ENCODE measurements around the gene NKX1-2. TPM values are rescaled to one million over a fixed set of nuclear protein-coding genes. Genes with fewer than 3 reads are reported as not detected.

NKX1-2 gene
- total and polyA plus RNA-seq, 2 experiments from 2014 or later: 9.8 to 39.4 TPM

DNA sequence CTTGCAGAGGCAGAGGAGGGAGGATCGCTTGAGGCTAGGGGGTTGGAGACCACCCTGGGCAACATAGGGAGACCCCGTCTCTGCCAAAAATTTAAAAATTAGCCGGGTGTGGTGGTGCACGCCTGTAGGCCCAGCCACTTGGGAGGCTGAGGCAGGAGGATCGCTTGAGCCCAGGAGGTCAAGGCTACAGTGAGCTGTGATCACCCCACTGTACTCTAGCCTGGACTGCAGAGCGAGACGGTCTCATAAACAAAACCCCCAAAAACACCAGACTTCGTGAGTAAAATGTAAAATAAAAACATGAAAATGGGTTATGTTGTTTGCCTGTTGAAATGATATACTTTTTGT, 12.5 kb upstream of the NKX1-2 start (continued):
- TF ChIP-seq, protein P1, sequence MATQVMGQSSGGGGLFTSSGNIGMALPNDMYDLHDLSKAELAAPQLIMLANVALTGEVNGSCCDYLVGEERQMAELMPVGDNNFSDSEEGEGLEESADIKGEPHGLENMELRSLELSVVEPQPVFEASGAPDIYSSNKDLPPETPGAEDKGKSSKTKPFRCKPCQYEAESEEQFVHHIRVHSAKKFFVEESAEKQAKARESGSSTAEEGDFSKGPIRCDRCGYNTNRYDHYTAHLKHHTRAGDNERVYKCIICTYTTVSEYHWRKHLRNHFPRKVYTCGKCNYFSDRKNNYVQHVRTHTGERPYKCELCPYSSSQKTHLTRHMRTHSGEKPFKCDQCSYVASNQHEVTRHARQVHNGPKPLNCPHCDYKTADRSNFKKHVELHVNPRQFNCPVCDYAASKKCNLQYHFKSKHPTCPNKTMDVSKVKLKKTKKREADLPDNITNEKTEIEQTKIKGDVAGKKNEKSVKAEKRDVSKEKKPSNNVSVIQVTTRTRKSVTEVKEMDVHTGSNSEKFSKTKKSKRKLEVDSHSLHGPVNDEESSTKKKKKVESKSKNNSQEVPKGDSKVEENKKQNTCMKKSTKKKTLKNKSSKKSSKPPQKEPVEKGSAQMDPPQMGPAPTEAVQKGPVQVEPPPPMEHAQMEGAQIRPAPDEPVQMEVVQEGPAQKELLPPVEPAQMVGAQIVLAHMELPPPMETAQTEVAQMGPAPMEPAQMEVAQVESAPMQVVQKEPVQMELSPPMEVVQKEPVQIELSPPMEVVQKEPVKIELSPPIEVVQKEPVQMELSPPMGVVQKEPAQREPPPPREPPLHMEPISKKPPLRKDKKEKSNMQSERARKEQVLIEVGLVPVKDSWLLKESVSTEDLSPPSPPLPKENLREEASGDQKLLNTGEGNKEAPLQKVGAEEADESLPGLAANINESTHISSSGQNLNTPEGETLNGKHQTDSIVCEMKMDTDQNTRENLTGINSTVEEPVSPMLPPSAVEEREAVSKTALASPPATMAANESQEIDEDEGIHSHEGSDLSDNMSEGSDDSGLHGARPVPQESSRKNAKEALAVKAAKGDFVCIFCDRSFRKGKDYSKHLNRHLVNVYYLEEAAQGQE (IDR thresholded peaks at IDR 0.05; ENCODE audit: unreplicated experiment): no peak
- no peak for TF ChIP-seq ZNF331 (CRISPR knock-in tag; IDR thresholded peaks at IDR 0.05; ENCODE audit: low read depth)
- TF ChIP-seq EZH2phosphoT487 (IDR thresholded peaks at IDR 0.05; ENCODE audit: unreplicated experiment): no peak
- TF ChIP-seq JUNB (IDR thresholded peaks at IDR 0.05; ENCODE audit: unreplicated experiment): no peak
- TF ChIP-seq CREB1 (CRISPR knock-in tag; IDR thresholded peaks at IDR 0.05; ENCODE audit: low read depth): no peak
- TF ChIP-seq CTCF (conservative IDR thresholded peaks at IDR 0.05; ENCODE audit: low read depth in 2 of 2): no peak
- no peak for TF ChIP-seq POLR2AphosphoS5 (IDR thresholded peaks at IDR 0.05; ENCODE audit: low read depth)
- no peak for TF ChIP-seq NANOG (IDR thresholded peaks at IDR 0.05; ENCODE audit: borderline replicate concordance)

DNA sequence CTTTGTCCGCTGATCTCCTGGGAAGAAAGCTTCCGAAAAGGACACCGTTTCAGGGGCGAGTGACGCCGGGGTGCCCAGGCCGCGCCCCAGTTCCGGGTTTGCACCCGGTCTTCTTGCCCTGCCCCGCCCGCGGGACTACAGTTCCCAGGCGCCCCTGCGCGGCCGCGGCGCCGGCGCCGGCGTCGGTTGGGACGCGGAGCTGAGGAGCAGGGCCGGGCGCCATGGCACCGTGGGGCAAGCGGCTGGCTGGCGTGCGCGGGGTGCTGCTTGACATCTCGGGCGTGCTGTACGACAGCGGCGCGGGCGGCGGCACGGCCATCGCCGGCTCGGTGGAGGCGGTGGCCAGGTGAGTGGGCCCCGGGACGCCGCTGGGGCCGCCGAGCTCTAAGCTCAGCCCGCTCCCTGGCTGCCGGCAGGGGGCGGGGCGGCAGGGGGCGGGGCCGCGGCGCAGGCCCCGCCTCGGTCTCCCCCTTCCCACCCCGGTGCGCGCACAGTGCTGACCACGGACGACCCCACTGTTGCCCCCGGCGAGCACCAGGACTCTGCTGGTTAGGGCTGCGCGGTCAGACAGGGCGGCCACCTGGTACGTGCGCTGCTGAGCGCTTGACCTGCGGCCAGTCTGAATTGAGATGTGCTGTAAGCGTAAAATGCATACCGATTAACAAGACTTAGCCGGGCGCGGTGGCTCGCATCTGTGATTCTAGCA, 12.0 kb upstream of the NKX1-2 start, which contains the start of gene LHPP:
Gene LHPP (plus strand): TSS at position 182 of the 706 bp plus-strand sequence. CDS start 40 bp downstream, at position 222.
- H3K27me3 Mint-ChIP-seq (ENCODE audit: insufficient read depth, low read depth, poor library complexity): peaks cover 18% of the 10 kb centered on the region
- ATAC-seq: peak; percentile 88
- Histone ChIP-seq H2AFZ (peak within 1 kb of the TSS; percentile 92), H3K27me3 (ENCODE audit: insufficient read depth) (no peaks in the 10 kb centered on the region), H3K9me2 (ENCODE audit: insufficient read depth) (no peaks in the 10 kb centered on the region), H3K36me3 (ENCODE audit: insufficient read depth) (peaks cover 4% of the 10 kb centered on the region; the same call in 1 of the 2 replicates), H3K4me1 (ENCODE audit: insufficient read depth) (peaks cover 57% of the 10 kb centered on the region), H3K4me2 (peak within 1 kb of the TSS; percentile 83), H3K27ac (ENCODE audit: low read depth) (0 out of 2 replicates have a peak within 1 kb of the TSS, but pooled peaks have one; percentile 50), H3K4me3 (peak within 1 kb of the TSS; percentile 70), H3F3A (replicated peaks; ENCODE audit: low read depth) (peaks cover 19% of the 10 kb centered on the region), H4K20me1 (replicated peaks; ENCODE audit: insufficient read depth) (no peaks in the 10 kb centered on the region), H3K79me2 (replicated peaks; ENCODE audit: insufficient read depth) (peaks cover 18% of the 10 kb centered on the region)
- DNase-seq (ENCODE audit: low spot score): peak; percentile 89
- H3K36me3 Mint-ChIP-seq (ENCODE audit: low read depth): peaks cover 15% of the 10 kb centered on the region
- H3K27ac Mint-ChIP-seq: peak within 1 kb of the TSS; percentile 85
- H3K4me3 Mint-ChIP-seq: peak within 1 kb of the TSS; percentile 87
- peaks cover 51% of the 10 kb centered on the region for H3K4me1 Mint-ChIP-seq
- H3K9me3 Mint-ChIP-seq: no peaks in the 10 kb centered on the region
- TF ChIP-seq CREB1 (CRISPR knock-in tag; IDR thresholded peaks at IDR 0.05; ENCODE audit: low read depth) (peak; percentile 80), EZH2phosphoT487 (IDR thresholded peaks at IDR 0.05; ENCODE audit: unreplicated experiment) (no peak), ZNF331 (CRISPR knock-in tag; IDR thresholded peaks at IDR 0.05; ENCODE audit: low read depth) (no peak), JUNB (IDR thresholded peaks at IDR 0.05; ENCODE audit: unreplicated experiment) (no peak), ZNF114 (CRISPR knock-in tag; IDR thresholded peaks at IDR 0.05) (no peak), CTCF (conservative IDR thresholded peaks at IDR 0.05; ENCODE audit: low read depth in 2 of 2) (no peak), NANOG (IDR thresholded peaks at IDR 0.05; ENCODE audit: borderline replicate concordance) (no peak), STAT1 (IDR thresholded peaks at IDR 0.05; ENCODE audit: unreplicated experiment) (no peak), POLR2AphosphoS5 (IDR thresholded peaks at IDR 0.05; ENCODE audit: low read depth) (peak; percentile 77)
- TF ChIP-seq, protein P1 (IDR thresholded peaks at IDR 0.05; ENCODE audit: unreplicated experiment): no peak

All from GM23338 (cell line).